Measurements from ENCODE around the gene TMC1.

Gene TMC1

GRCh38 chr9:72685911-72686310, 164.5 kb downstream of the TMC1 start:
- H3K9me3 ChIP-seq (ENCODE audit: control insufficient read depth, low read length) = no peaks in the 10 kb centered on the region
- H3K14ac ChIP-seq (ENCODE audit: low read length in 2 of 2) = no peak overlapping the region
- no peaks in the 10 kb centered on the region for H3K36me3 ChIP-seq (ENCODE audit: control insufficient read depth in 1 of 2, insufficient read depth in 2 of 2, low read depth in 1 of 2, low read length in 2 of 2)
- H3K4ac ChIP-seq (ENCODE audit: low read depth in 1 of 2, low read length in 2 of 2) = no peak overlapping the region
- H2BK5ac ChIP-seq (ENCODE audit: low read depth, low read length, poor library complexity, severe bottlenecking) = no peak overlapping the region
- H3K4me3 ChIP-seq (ENCODE audit: insufficient read depth in 1 of 2, low read depth in 1 of 2, low read length in 2 of 2) = no peak overlapping the region
- no peak overlapping the region for H3K27ac ChIP-seq (ENCODE audit: low read length, poor library complexity, severe bottlenecking)
- 94% methylated on average over 1 of the region's 2 CpGs for WGBS
- no peaks in the 10 kb centered on the region for H3K4me1 ChIP-seq (ENCODE audit: control insufficient read depth, insufficient read depth, low read depth, low read length)
- no peak overlapping the region for H2BK120ac ChIP-seq (ENCODE audit: low read depth, low read length)
- no peak overlapping the region for H3K4me2 ChIP-seq (ENCODE audit: low read length, poor library complexity, severe bottlenecking)
- no peak overlapping the region for H3K9ac ChIP-seq (ENCODE audit: low read length)
- H3K23ac ChIP-seq (ENCODE audit: low read length in 2 of 2) = no peak overlapping the region
- no peak overlapping the region for H4K91ac ChIP-seq (ENCODE audit: low read length)
- H2AK5ac ChIP-seq (ENCODE audit: low read length, severe bottlenecking) = no peak overlapping the region
- H3K79me1 ChIP-seq (replicated peaks; ENCODE audit: low read length, poor library complexity, severe bottlenecking) = no peaks in the 10 kb centered on the region
- no peak overlapping the region for H2BK15ac ChIP-seq (ENCODE audit: low read depth, poor library complexity, severe bottlenecking)
- H4K8ac ChIP-seq (ENCODE audit: low read length) = no peak overlapping the region
- H3K27me3 ChIP-seq (ENCODE audit: control insufficient read depth in 1 of 2, insufficient read depth in 1 of 2, low read length in 2 of 2) = peaks cover 0 to 4% of the 10 kb centered on the region in 2 experiments
- no peak overlapping the region for H2BK12ac ChIP-seq (ENCODE audit: low read length in 2 of 2)
- no peak overlapping the region for H3K18ac ChIP-seq (ENCODE audit: low read depth in 1 of 2, low read length in 2 of 2)
- H2AFZ ChIP-seq (ENCODE audit: low read depth, low read length) = no peak overlapping the region
- no peak for DNase-seq

GRCh38 chr9:72687331-72687730, 165.9 kb downstream of the TMC1 start:
- Histone ChIP-seq H2BK120ac (ENCODE audit: low read depth, low read length) (no peak overlapping the region), H3K79me1 (replicated peaks; ENCODE audit: low read length, poor library complexity, severe bottlenecking) (no peaks in the 10 kb centered on the region), H4K91ac (ENCODE audit: low read length) (no peak overlapping the region), H3K9ac (ENCODE audit: low read length) (no peak overlapping the region), H3K36me3 (ENCODE audit: control insufficient read depth in 1 of 2, insufficient read depth in 2 of 2, low read depth in 1 of 2, low read length in 2 of 2) (no peaks in the 10 kb centered on the region), H2BK15ac (ENCODE audit: low read depth, poor library complexity, severe bottlenecking) (no peak overlapping the region), H3K27me3 (ENCODE audit: control insufficient read depth in 1 of 2, insufficient read depth in 1 of 2, low read length in 2 of 2) (peaks cover 0 to 4% of the 10 kb centered on the region in 2 experiments), H3K9me3 (ENCODE audit: control insufficient read depth, low read length) (no peaks in the 10 kb centered on the region), H4K8ac (ENCODE audit: low read length) (no peak overlapping the region), H3K4ac (ENCODE audit: low read depth in 1 of 2, low read length in 2 of 2) (no peak overlapping the region), H2AK5ac (ENCODE audit: low read length, severe bottlenecking) (no peak overlapping the region), H3K4me3 (ENCODE audit: insufficient read depth in 1 of 2, low read depth in 1 of 2, low read length in 2 of 2) (no peak overlapping the region), H3K27ac (ENCODE audit: low read length, poor library complexity, severe bottlenecking) (no peak overlapping the region), H3K4me2 (ENCODE audit: low read length, poor library complexity, severe bottlenecking) (no peak overlapping the region), H2BK12ac (ENCODE audit: low read length in 2 of 2) (no peak overlapping the region), H3K14ac (ENCODE audit: low read length in 2 of 2) (no peak overlapping the region), H3K18ac (ENCODE audit: low read depth in 1 of 2, low read length in 2 of 2) (no peak overlapping the region), H2AFZ (ENCODE audit: low read depth, low read length) (no peak overlapping the region), H3K23ac (ENCODE audit: low read length in 2 of 2) (no peak overlapping the region), H2BK5ac (ENCODE audit: low read depth, low read length, poor library complexity, severe bottlenecking) (no peak overlapping the region), H3K4me1 (ENCODE audit: control insufficient read depth, insufficient read depth, low read depth, low read length) (no peaks in the 10 kb centered on the region)
- no peak for DNase-seq

GRCh38 chr9:72691671-72692070, 170.3 kb downstream of the TMC1 start:
- no peak overlapping the region for H3K4me2 ChIP-seq (ENCODE audit: low read length, poor library complexity, severe bottlenecking)

GRCh38 chr9:72695365-72695764, 174.0 kb downstream of the TMC1 start:
- Histone ChIP-seq H4K91ac (ENCODE audit: low read length) (no peak overlapping the region), H2BK120ac (ENCODE audit: low read depth, low read length) (no peak overlapping the region), H2AFZ (ENCODE audit: low read depth, low read length) (no peak overlapping the region), H2BK12ac (ENCODE audit: low read length in 2 of 2) (no peak overlapping the region), H2BK5ac (ENCODE audit: low read depth, low read length, poor library complexity, severe bottlenecking) (no peak overlapping the region), H3K9ac (ENCODE audit: low read length) (no peak overlapping the region), H4K8ac (ENCODE audit: low read length) (no peak overlapping the region), H3K14ac (ENCODE audit: low read length in 2 of 2) (no peak overlapping the region), H3K4me2 (ENCODE audit: low read length, poor library complexity, severe bottlenecking) (no peak overlapping the region), H2BK15ac (ENCODE audit: low read depth, poor library complexity, severe bottlenecking) (no peak overlapping the region), H3K18ac (ENCODE audit: low read depth in 1 of 2, low read length in 2 of 2) (no peak overlapping the region), H3K36me3 (ENCODE audit: control insufficient read depth in 1 of 2, insufficient read depth in 2 of 2, low read depth in 1 of 2, low read length in 2 of 2) (no peaks in the 10 kb centered on the region), H3K4me1 (ENCODE audit: control insufficient read depth, insufficient read depth, low read depth, low read length) (no peaks in the 10 kb centered on the region), H3K4ac (ENCODE audit: low read depth in 1 of 2, low read length in 2 of 2) (no peak overlapping the region), H2AK5ac (ENCODE audit: low read length, severe bottlenecking) (no peak overlapping the region), H3K27me3 (ENCODE audit: control insufficient read depth in 1 of 2, insufficient read depth in 1 of 2, low read length in 2 of 2) (no peaks in the 10 kb centered on the region), H3K27ac (ENCODE audit: low read length, poor library complexity, severe bottlenecking) (no peak overlapping the region), H3K4me3 (ENCODE audit: insufficient read depth in 1 of 2, low read depth in 1 of 2, low read length in 2 of 2) (no peak overlapping the region), H3K9me3 (ENCODE audit: control insufficient read depth, low read length) (no peaks in the 10 kb centered on the region), H3K79me1 (replicated peaks; ENCODE audit: low read length, poor library complexity, severe bottlenecking) (no peaks in the 10 kb centered on the region), H3K23ac (ENCODE audit: low read length in 2 of 2) (no peak overlapping the region)
- 59% methylated on average over 3 of the region's 3 CpGs for WGBS
- no peak for DNase-seq

More at GRCh38 chr9:72691671-72692070, 170.3 kb downstream of the TMC1 start:
- H2AK5ac ChIP-seq (ENCODE audit: low read length, severe bottlenecking) = no peak overlapping the region
- H3K27ac ChIP-seq (ENCODE audit: low read length, poor library complexity, severe bottlenecking) = no peak overlapping the region
- H2BK5ac ChIP-seq (ENCODE audit: low read depth, low read length, poor library complexity, severe bottlenecking) = no peak overlapping the region
- no peak for DNase-seq
- H3K9ac ChIP-seq (ENCODE audit: low read length) = no peak overlapping the region
- no peak overlapping the region for H3K14ac ChIP-seq (ENCODE audit: low read length in 2 of 2)
- H3K4me1 ChIP-seq (ENCODE audit: control insufficient read depth, insufficient read depth, low read depth, low read length) = no peaks in the 10 kb centered on the region
- H3K27me3 ChIP-seq (ENCODE audit: control insufficient read depth in 1 of 2, insufficient read depth in 1 of 2, low read length in 2 of 2) = no peaks in the 10 kb centered on the region
- no peaks in the 10 kb centered on the region for H3K9me3 ChIP-seq (ENCODE audit: control insufficient read depth, low read length)
- no peak overlapping the region for H3K4ac ChIP-seq (ENCODE audit: low read depth in 1 of 2, low read length in 2 of 2)
- no peak overlapping the region for H3K4me3 ChIP-seq (ENCODE audit: insufficient read depth in 1 of 2, low read depth in 1 of 2, low read length in 2 of 2)
- H3K79me1 ChIP-seq (replicated peaks; ENCODE audit: low read length, poor library complexity, severe bottlenecking) = no peaks in the 10 kb centered on the region
- H4K8ac ChIP-seq (ENCODE audit: low read length) = no peak overlapping the region
- no peak overlapping the region for H2BK120ac ChIP-seq (ENCODE audit: low read depth, low read length)
- H3K36me3 ChIP-seq (ENCODE audit: control insufficient read depth in 1 of 2, insufficient read depth in 2 of 2, low read depth in 1 of 2, low read length in 2 of 2) = no peaks in the 10 kb centered on the region
- H3K23ac ChIP-seq (ENCODE audit: low read length in 2 of 2) = no peak overlapping the region
- H4K91ac ChIP-seq (ENCODE audit: low read length) = no peak overlapping the region
- H2BK12ac ChIP-seq (ENCODE audit: low read length in 2 of 2) = no peak overlapping the region
- H2AFZ ChIP-seq (ENCODE audit: low read depth, low read length) = no peak overlapping the region
- H2BK15ac ChIP-seq (ENCODE audit: low read depth, poor library complexity, severe bottlenecking) = no peak overlapping the region
- H3K18ac ChIP-seq (ENCODE audit: low read depth in 1 of 2, low read length in 2 of 2) = no peak overlapping the region

Measured in mesenchymal stem cell (in vitro differentiated cells and primary cell).